HepG2 (cell line): Measurements from ENCODE around the gene OGG1. TPM values are rescaled to one million over a fixed set of nuclear protein-coding genes. Genes with fewer than 3 reads are reported as not detected.

Source experiments
- ATAC-seq: fragments of 200-7000 bp; cut with Tn5 transposase; 3 replicates; pipeline ENCODE4 v1.9.1; 2020; ENCODE audit warnings: mild to moderate bottlenecking, moderate library complexity
- BruUV-seq: library from RNA; stranded (reverse); fragments of 400-500 nt; replicated peaks from 2 replicates; lab custom pipeline; 2021; lab: Mats Ljungman, UMichigan
- CTCF ChIA-PET: fragments of 300-600 bp; formaldehyde crosslinking; extraction: SDS; loops from one replicate; lab custom pipeline; 2021; ENCODE audit warnings: low total read pairs, inconsistent platforms, low intra/inter-chr PET ratio; lab: Yijun Ruan, JAX
- POLR2A ChIA-PET: fragments of 350-600 bp; sonication (Branson Sonifier 250); formaldehyde crosslinking; loops from one replicate; lab custom pipeline; 2020; ENCODE audit warnings: antibody characterized with exemption, inconsistent platforms; lab: Yijun Ruan, JAX
- DNase-seq: peaks from one replicate; pipeline ENCODE4 v3.0.0-alpha.2; 2015; ENCODE audit warnings: low spot score
- FAIRE-seq: peaks from 3 replicates; lab custom pipeline; 2011; peaks lifted over from hg19 to GRCh38; lab: Jason Lieb, UNC
- H2AFZ ChIP-seq: one replicate; pipeline ENCODE4 v1.6.1; 2011; ENCODE audit warnings: low read length, inconsistent platforms
- H3K27ac ChIP-seq: fragments of 300-600 bp; 3 replicates; pipeline ENCODE4 v1.8.0; 2011; ENCODE audit warnings: mixed run types, mild to moderate bottlenecking, mixed read lengths, low read length, inconsistent platforms; ENCODE audit not compliant: insufficient read depth; ENCODE audit errors: extremely low read length
- H3K27me3 ChIP-seq, 2 experiments: fragments of 200-600 bp in 1 of 2; 2 replicates in 1 of 2; 3 replicates in 1 of 2; pipeline versions ENCODE4 v1.6.0 to v1.8.0; 2011; ENCODE audit warnings: low read length in 2 of 2, mild to moderate bottlenecking in 2 of 2, moderate library complexity in 2 of 2, inconsistent platforms in 1 of 2; ENCODE audit not compliant: insufficient read depth in 2 of 2, control insufficient read depth in 1 of 2
- H3K36me3 ChIP-seq, 2 experiments: fragments of 200-600 bp in 1 of 2; replicated peaks in 1 of 2; 2 replicates in 1 of 2; 3 replicates in 1 of 2; pipeline versions ENCODE4 v1.5.1 to v1.8.0; 2011; ENCODE audit warnings: low read length in 2 of 2, inconsistent platforms in 1 of 2; ENCODE audit not compliant: insufficient read depth in 2 of 2, control insufficient read depth in 1 of 2
- H3K4me1 ChIP-seq: 2 replicates; pipeline ENCODE4 v1.5.1; 2012; ENCODE audit warnings: low read length, inconsistent platforms; ENCODE audit not compliant: insufficient read depth
- H3K4me2 ChIP-seq: 2 replicates; pipeline ENCODE4 v1.6.0; 2011; ENCODE audit warnings: low read depth, low read length, inconsistent platforms
- H3K4me3 ChIP-seq, 3 experiments: fragments of 200-600 bp in 1 of 3; sonication (generic), shearing (Covaris generic) in 1 of 3; replicated peaks in 1 of 3; 2 replicates each; pipeline ENCODE4 v1.5.1; 2011 to 2016; ENCODE audit warnings: low read length in 3 of 3, inconsistent platforms in 2 of 3, low read depth in 2 of 3, mild to moderate bottlenecking in 2 of 3, control low read depth in 1 of 3, mixed read lengths in 1 of 3; ENCODE audit not compliant: insufficient read depth in 1 of 3
- H3K79me2 ChIP-seq: one replicate; pipeline ENCODE4 v1.6.1; 2011; ENCODE audit warnings: low read length, inconsistent platforms; ENCODE audit not compliant: insufficient read depth
- H3K9ac ChIP-seq: 2 replicates; pipeline ENCODE4 v1.6.0; 2011; ENCODE audit warnings: mild to moderate bottlenecking, low read depth, low read length, inconsistent platforms; ENCODE audit not compliant: insufficient read depth
- H3K9me3 ChIP-seq: 2 replicates; pipeline ENCODE4 v1.5.1; 2012; ENCODE audit warnings: mild to moderate bottlenecking, low read length
- H4K20me1 ChIP-seq: 2 replicates; pipeline ENCODE4 v1.6.0; 2011; ENCODE audit warnings: inconsistent platforms, mild to moderate bottlenecking, low read length, moderate library complexity; ENCODE audit not compliant: insufficient read depth
- ARID2 ChIP-seq: sonication (generic); formaldehyde crosslinking; IDR thresholded peaks from 2 replicates; pipeline ENCODE4 v1.8.1; 2022; ENCODE audit warnings: mild to moderate bottlenecking, missing genetic modification reagents, borderline replicate concordance
- HNRNPH1 ChIP-seq: fragments of 200-400 bp; formaldehyde crosslinking; optimal IDR thresholded peaks from 2 replicates; pipeline ENCODE3; 2017; ENCODE audit warnings: mild to moderate bottlenecking, low read depth, low read length
- MED8 ChIP-seq: sonication (generic); formaldehyde crosslinking; IDR thresholded peaks from 2 replicates; pipeline ENCODE4 v1.8.1; 2023; ENCODE audit warnings: mild to moderate bottlenecking, missing genetic modification reagents; ENCODE audit not compliant: insufficient replicate concordance
- MTERF4 ChIP-seq: sonication (generic); formaldehyde crosslinking; IDR thresholded peaks from 2 replicates; pipeline ENCODE4 v1.8.0; 2023; ENCODE audit warnings: mild to moderate bottlenecking, missing genetic modification reagents
- NRL ChIP-seq: sonication (generic); formaldehyde crosslinking; IDR thresholded peaks from 2 replicates; pipeline ENCODE4 v1.5.0; 2020; ENCODE audit warnings: missing genetic modification reagents, mild to moderate bottlenecking, moderate library complexity, borderline replicate concordance
- STAG1 ChIP-seq: sonication (generic); formaldehyde crosslinking; IDR thresholded peaks from 2 replicates; pipeline ENCODE4 v1.4.0; 2020; ENCODE audit warnings: missing genetic modification reagents
- ZNF224 ChIP-seq: sonication (generic); formaldehyde crosslinking; IDR thresholded peaks from 2 replicates; pipeline ENCODE4 v1.5.0; 2020; ENCODE audit warnings: mild to moderate bottlenecking, missing genetic modification reagents
- ZNF260 ChIP-seq: sonication (generic); formaldehyde crosslinking; IDR thresholded peaks from 2 replicates; pipeline ENCODE4 v1.4.0; 2020; ENCODE audit warnings: missing genetic modification reagents, low read depth, mild to moderate bottlenecking, borderline replicate concordance
- ZNF30 ChIP-seq: sonication (generic); formaldehyde crosslinking; IDR thresholded peaks from 2 replicates; pipeline ENCODE4 v1.5.0; 2020; ENCODE audit warnings: mild to moderate bottlenecking, missing genetic modification reagents
- ZNF350 ChIP-seq: sonication (generic); formaldehyde crosslinking; IDR thresholded peaks from 2 replicates; pipeline ENCODE4 v1.4.0; 2020; ENCODE audit warnings: mild to moderate bottlenecking, low read depth, missing genetic modification reagents, borderline replicate concordance
- ZNF430 ChIP-seq: sonication (generic); formaldehyde crosslinking; IDR thresholded peaks from 2 replicates; pipeline ENCODE4 v1.9.0; 2021; ENCODE audit warnings: mild to moderate bottlenecking, missing genetic modification reagents
- ZNF574 ChIP-seq: sonication (generic); formaldehyde crosslinking; IDR thresholded peaks from 2 replicates; pipeline ENCODE4 v1.4.0; 2020; ENCODE audit warnings: missing genetic modification reagents
- ZNF709 ChIP-seq: sonication (generic); formaldehyde crosslinking; IDR thresholded peaks from 2 replicates; pipeline ENCODE4 v1.5.0; 2020; ENCODE audit warnings: mild to moderate bottlenecking, missing genetic modification reagents
- ZNF768 ChIP-seq: sonication (generic); formaldehyde crosslinking; IDR thresholded peaks from 2 replicates; pipeline ENCODE4 v1.4.0; 2020; ENCODE audit warnings: missing genetic modification reagents
- WGBS: methylation state at CpG from one replicate; pipeline ENCODE4 v1.1.6; 2017; ENCODE audit warnings: low lambda C conversion rate; 5-methylcytosine and 5-hydroxymethylcytosine counted together
- in situ Hi-C: cut with HindIII; loops from 2 replicates; pipeline ENCODE4 v1.10.0; 2017; ENCODE audit warnings: low pct_unique_long_range_greater_than_20kb; ENCODE audit not compliant: extremely low pct_ligation_motif_present
- intact Hi-C: fragments of 100-400 bp; cut with micrococcal nuclease; formaldehyde crosslinking; loops from one replicate; pipeline ENCODE4 v1.10.0; 2022; ENCODE audit not compliant: unreplicated experiment
- polyA plus RNA-seq, 8 experiments: library from polyadenylated mRNA; depleted of rRNA in 3 of 8; stranded (reverse) in 7 of 8; unstranded in 1 of 8; fragments of >200 nt; fragmentation: Illumina TruSeq in 4 of 8; extraction: Trizol in 4 of 8; gene quantifications; 2 replicates each; pipeline versions ENCODE4 v1.2.1 to v1.2.3, GENCODE V29; 2011 to 2016; ENCODE audit warnings: low read depth in 4 of 8, missing spikeins in 1 of 8, mixed read lengths in 1 of 8; ENCODE audit not compliant: insufficient read depth in 1 of 8
- total RNA-seq, 5 experiments: library from RNA; depleted of rRNA; stranded (reverse); fragments of >200 nt; fragmentation: Illumina TruSeq; extraction: Trizol; gene quantifications; 2 replicates each; pipeline ENCODE4 v1.2.3, GENCODE V29; 2016; ENCODE audit warnings: low read depth in 1 of 5

OGG1 gene
- total and polyA plus RNA-seq, 2 of the 13 experiments (the other 11 are each of a cell fraction or from before 2014, with no cell fraction given): 28.7 to 33.2 TPM

GRCh38 chr3:9703240-9703639 is 46.5 kb upstream of the OGG1 start:
- H3K9ac ChIP-seq: no peak overlapping the region
- H3K4me2 ChIP-seq: no peak overlapping the region
- peaks cover 12% of the 10 kb centered on the region; the same call in 1 of the 2 replicates for H3K4me1 ChIP-seq
- WGBS: 84% methylated on average over 4 of the region's 4 CpGs
- BruUV-seq: no TSS peak
- in situ Hi-C loops: no loop called here
- intact Hi-C loops: no loop called here
- TF ChIP-seq ZNF30 (no peak), ARID2 (no peak), STAG1 (CRISPR knock-in tag) (no peak), ZNF350 (CRISPR knock-in tag) (no peak), ZNF768 (CRISPR knock-in tag) (peak; percentile 54; the same call in 1 of the 2 replicates)
- H3K9me3 ChIP-seq: no peaks in the 10 kb centered on the region
- no peak overlapping the region for H3K27ac ChIP-seq
- ChIA-PET POLR2A (no interaction called here), CTCF (no interaction called here)
- no peaks in the 10 kb centered on the region for H3K79me2 ChIP-seq
- DNase-seq (no peak), ATAC-seq (no peak), FAIRE-seq (no peak)
- no peak overlapping the region for H2AFZ ChIP-seq
- peaks cover 1 to 3% of the 10 kb centered on the region in 2 experiments; a peak in 1 of 5 replicates for H3K36me3 ChIP-seq
- H3K27me3 ChIP-seq: peaks cover 0 to 1% of the 10 kb centered on the region in 2 experiments; a peak in 2 of 5 replicates
- no peaks in the 10 kb centered on the region for H4K20me1 ChIP-seq
- no peak overlapping the region for H3K4me3 ChIP-seq

- H3K9ac ChIP-seq: 0 out of 2 replicates have a peak within 1 kb of the TSS, but pooled peaks have one; percentile 22
- no peaks in the 10 kb centered on the region for H3K79me2 ChIP-seq
- DNase-seq (no peak), FAIRE-seq (no peak), ATAC-seq (no peak)
- ChIA-PET CTCF (no interaction called here), POLR2A (no interaction called here)
- intact Hi-C loops (no loop called here), in situ Hi-C loops (no loop called here)
- no peaks in the 10 kb centered on the region for H3K9me3 ChIP-seq
- H3K27me3 ChIP-seq: peaks cover 0 to 1% of the 10 kb centered on the region in 2 experiments; a peak in 2 of 5 replicates
- H3K4me2 ChIP-seq: peak within 1 kb of the TSS; percentile 76
- WGBS: 74% methylated on average over 14 of the region's 56 CpGs
- H3K36me3 ChIP-seq: peaks cover 0 to 1% of the 10 kb centered on the region in 2 experiments; a peak in 1 of 5 replicates
- H2AFZ ChIP-seq: no peak within 1 kb of the TSS
- no TSS peak for BruUV-seq
- H3K27ac ChIP-seq: no peak within 1 kb of the TSS
- peak within 1 kb of the TSS; percentile 55 to 72 (median 56) for H3K4me3 ChIP-seq
- H4K20me1 ChIP-seq: no peaks in the 10 kb centered on the region
- H3K4me1 ChIP-seq: peaks cover 12% of the 10 kb centered on the region; the same call in 1 of the 2 replicates
- no peak for TF ChIP-seq ZNF430 (CRISPR knock-in tag)
- no peak for TF ChIP-seq ZNF224 (CRISPR knock-in tag)
- TF ChIP-seq NRL (CRISPR knock-in tag): no peak
- TF ChIP-seq MED8: no peak
- no peak for TF ChIP-seq ZNF350 (CRISPR knock-in tag)
- TF ChIP-seq ZNF574 (CRISPR knock-in tag): no peak
- no peak for TF ChIP-seq ZNF709
- TF ChIP-seq ZNF260 (CRISPR knock-in tag): no peak
- no peak for TF ChIP-seq HNRNPH1
- TF ChIP-seq MTERF4 (CRISPR knock-in tag): no peak
Observed at GRCh38 chr3:9703736-9704346, 45.9 kb upstream of the OGG1 start, which contains the start of gene CPNE9. Gene CPNE9, plus strand, starts transcription at chr3:9703833. Its CDS starts 164 bp downstream, at chr3:9703997.
